ENCODE results near the gene FGF11. TPM values are rescaled to one million over a fixed set of nuclear protein-coding genes. Genes with fewer than 3 reads are reported as not detected.
A peak's percentile ranks its signal among the peaks of the same experiment; 100 is the strongest.

Gene FGF11
- polyA plus RNA-seq, 3 donors = 2.2 TPM; not detected in 2

- H3K27ac Mint-ChIP-seq = peak within 1 kb of the TSS; percentile 88 to 99 (median 97)
- peak within 1 kb of the TSS; percentile 86 to 95 for H3K4me3 Mint-ChIP-seq
- DNase-seq = peak; percentile 98
- Histone ChIP-seq H2AFZ (ENCODE audit: insufficient read depth, low read depth, low read length, poor library complexity, severe bottlenecking) (peak within 1 kb of the TSS; percentile 90), H3K9ac (ENCODE audit: insufficient read depth, low read length, poor library complexity, severe bottlenecking) (peak within 1 kb of the TSS; percentile 62), H3K27me3 (ENCODE audit: control insufficient read depth in 2 of 2, insufficient read depth in 2 of 2, low read length in 2 of 2) (peaks cover 4 to 33% of the 10 kb centered on the region in 2 donors), H3K4me2 (replicated peaks; ENCODE audit: extremely low read depth, low read length, poor library complexity, severe bottlenecking) (peak within 1 kb of the TSS; percentile 92), H4K20me1 (ENCODE audit: insufficient read depth, low read length) (no peaks in the 10 kb centered on the region), H3K4me1 (ENCODE audit: control insufficient read depth in 1 of 2, insufficient read depth in 2 of 2, low read length in 2 of 2) (peaks cover 13 to 24% of the 10 kb centered on the region in 2 donors), H3K27ac (ENCODE audit: low read depth in 1 of 2, low read length in 2 of 2) (peak within 1 kb of the TSS; percentile 59 to 70), H3K9me3 (replicated peaks in 1 of 2; ENCODE audit: control insufficient read depth in 1 of 2, insufficient read depth in 1 of 2, low read length in 2 of 2) (no peaks in the 10 kb centered on the region), H3K79me2 (ENCODE audit: insufficient read depth, low read length) (peaks cover 3% of the 10 kb centered on the region), H3K36me3 (replicated peaks in 1 of 2; ENCODE audit: control insufficient read depth in 1 of 2, insufficient read depth in 2 of 2, low read length in 2 of 2) (no peaks in the 10 kb centered on the region), H3K4me3 (replicated peaks in 1 of 3; ENCODE audit: low read depth in 2 of 3, low read length in 3 of 3) (peak within 1 kb of the TSS; percentile 57 to 86 (median 62))
- H3K9me3 Mint-ChIP-seq = peaks cover 0 to 8% (median 1%) of the 10 kb centered on the region in 7 donors
- peaks cover 5% of the 10 kb centered on the region in 2 donors for H3K36me3 Mint-ChIP-seq
- under 1% methylated on average over 26 of the region's 49 CpGs for WGBS (ENCODE audit: insufficient coverage)
- intact Hi-C loops (cut with micrococcal nuclease) = loop anchor here in 1 of 2 donors (1.0 to 10.0 kb wide), 5 partner anchors 32 to 189 kb away; partner anchors contain the start of genes ACADVL, CTDNEP1, DLG4 and ELP5
- H3K4me1 Mint-ChIP-seq = peaks cover 21% of the 10 kb centered on the region
- no peak for TF ChIP-seq CTCF (IDR thresholded peaks at IDR 0.05)
- H3K27me3 Mint-ChIP-seq (ENCODE audit: low read depth in 3 of 3) = peaks cover 33 to 41% (median 34%) of the 10 kb centered on the region in 3 donors
Observed at GRCh38 chr17:7403977-7404736, 35.2 kb upstream of the FGF11 start, which contains the start of gene TMEM256. Gene TMEM256, minus strand, starts transcription at chr17:7404097. Its CDS starts 13 bp downstream, at chr17:7404084.

- Mint-ChIP-seq H3K4me1 (peaks cover 21% of the 10 kb centered on the region), H3K27ac (peak overlapping the region in 5 of 7 donors; percentile 50 to 99 (median 97)), H3K27me3 (ENCODE audit: low read depth in 3 of 3) (peaks cover 34 to 46% (median 40%) of the 10 kb centered on the region in 3 donors), H3K36me3 (peaks cover 5% of the 10 kb centered on the region in 2 donors), H3K9me3 (peaks cover 0 to 8% (median 3%) of the 10 kb centered on the region in 7 donors), H3K4me3 (peak overlapping the region; percentile 86 to 95)
- Histone ChIP-seq H3K4me3 (replicated peaks in 1 of 3; ENCODE audit: low read depth in 2 of 3, low read length in 3 of 3) (peak overlapping the region; percentile 57 to 86 (median 59)), H3K4me2 (replicated peaks; ENCODE audit: extremely low read depth, low read length, poor library complexity, severe bottlenecking) (peak overlapping the region; percentile 92), H3K9ac (ENCODE audit: insufficient read depth, low read length, poor library complexity, severe bottlenecking) (peak overlapping the region; percentile 62), H3K9me3 (replicated peaks in 1 of 2; ENCODE audit: control insufficient read depth in 1 of 2, insufficient read depth in 1 of 2, low read length in 2 of 2) (no peaks in the 10 kb centered on the region), H3K79me2 (ENCODE audit: insufficient read depth, low read length) (peaks cover 3% of the 10 kb centered on the region), H3K27me3 (ENCODE audit: control insufficient read depth in 2 of 2, insufficient read depth in 2 of 2, low read length in 2 of 2) (peaks cover 4 to 37% of the 10 kb centered on the region in 2 donors), H3K36me3 (replicated peaks in 1 of 2; ENCODE audit: control insufficient read depth in 1 of 2, insufficient read depth in 2 of 2, low read length in 2 of 2) (no peaks in the 10 kb centered on the region), H4K20me1 (ENCODE audit: insufficient read depth, low read length) (no peaks in the 10 kb centered on the region), H3K4me1 (ENCODE audit: control insufficient read depth in 1 of 2, insufficient read depth in 2 of 2, low read length in 2 of 2) (peaks cover 13 to 24% of the 10 kb centered on the region in 2 donors), H3K27ac (ENCODE audit: low read depth in 1 of 2, low read length in 2 of 2) (peak overlapping the region in 1 of 2 donors; percentile 70), H2AFZ (ENCODE audit: insufficient read depth, low read depth, low read length, poor library complexity, severe bottlenecking) (peak overlapping the region; percentile 90)
- no peak for TF ChIP-seq CTCF (IDR thresholded peaks at IDR 0.05)
- intact Hi-C loops (cut with micrococcal nuclease) = loop anchor here in 1 of 2 donors (1.0 to 10.0 kb wide), 4 partner anchors 31 to 190 kb away; partner anchors contain the start of genes ACADVL, CTDNEP1, DLG4 and ELP5
- under 1% methylated on average over 53 of the region's 65 CpGs for WGBS (ENCODE audit: insufficient coverage)
- DNase-seq = peak in 2 of 3 donors; percentile 41 to 59
Observed at GRCh38 chr17:7404737-7405349, 34.5 kb upstream of the FGF11 start.

All from CD14-positive monocyte (primary cell).